COR-L47 (cell line): ENCODE measurements around the gene SHROOM2.

Experiments used
- DNase-seq: peaks from one replicate; lab custom pipeline; 2025; lab: John Stamatoyannopoulos, UW

SHROOM2 gene

GRCh38 chrX:9940421-9940820, 154.2 kb downstream of the SHROOM2 start:
- no peak for DNase-seq

DNA sequence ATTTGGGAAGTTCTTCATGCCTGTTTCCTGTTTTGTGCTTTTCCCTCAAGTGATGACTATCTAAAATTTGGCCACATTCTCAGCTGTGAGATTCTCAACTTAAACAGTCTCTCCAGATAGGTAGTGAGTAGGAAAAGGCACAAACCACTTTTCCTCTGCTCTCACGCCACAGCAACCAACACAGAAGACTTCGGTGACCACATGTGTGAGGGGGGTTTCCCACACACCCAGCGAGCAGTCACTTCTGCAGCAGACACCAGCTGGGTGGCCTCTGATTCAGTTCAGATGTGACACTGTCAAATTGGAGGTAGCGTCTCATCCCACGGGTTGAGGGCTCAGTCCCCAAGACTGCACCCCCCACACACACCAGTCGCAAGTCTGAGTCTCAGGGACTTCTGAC, 155.9 kb downstream of the SHROOM2 start:
- DNase-seq, result no peak

GRCh38 chrX:9943420-9943819, 157.2 kb downstream of the SHROOM2 start:
- DNase-seq, result no peak

DNA sequence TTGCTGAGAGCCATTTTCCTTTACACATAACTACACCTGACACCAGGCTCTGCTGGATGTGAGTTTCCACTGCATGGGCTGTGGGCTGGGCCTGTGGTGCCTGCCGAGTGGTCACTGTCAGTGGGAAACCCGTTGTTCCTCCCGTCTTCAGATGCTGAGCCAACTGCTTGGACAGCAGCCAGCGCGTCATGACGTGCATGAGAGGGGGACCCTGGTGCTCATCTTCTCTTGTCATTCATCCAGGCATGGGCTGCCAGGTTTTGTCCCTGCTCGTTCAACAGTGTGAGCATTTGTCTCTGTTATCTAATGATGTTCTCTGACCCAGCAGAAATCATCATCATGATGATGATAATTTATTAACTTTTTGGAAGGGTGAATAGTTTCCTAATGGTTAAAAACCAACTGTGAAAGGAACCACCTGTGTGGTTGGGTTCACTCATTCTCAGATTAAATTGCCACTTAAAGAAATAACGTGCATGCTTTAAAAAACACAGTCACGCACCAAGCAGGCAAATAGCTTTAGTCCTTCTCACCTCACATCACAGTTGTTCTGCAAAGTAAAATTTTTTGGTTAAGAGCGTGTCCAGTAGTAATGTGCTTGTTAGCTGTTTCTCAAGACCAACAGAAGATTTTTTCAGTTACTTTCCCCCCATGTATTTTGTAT, 161.0 kb downstream of the SHROOM2 start:
- no peak for DNase-seq

GRCh38 chrX:9948406-9948805, 162.2 kb downstream of the SHROOM2 start:
- DNase-seq, result no peak

DNA sequence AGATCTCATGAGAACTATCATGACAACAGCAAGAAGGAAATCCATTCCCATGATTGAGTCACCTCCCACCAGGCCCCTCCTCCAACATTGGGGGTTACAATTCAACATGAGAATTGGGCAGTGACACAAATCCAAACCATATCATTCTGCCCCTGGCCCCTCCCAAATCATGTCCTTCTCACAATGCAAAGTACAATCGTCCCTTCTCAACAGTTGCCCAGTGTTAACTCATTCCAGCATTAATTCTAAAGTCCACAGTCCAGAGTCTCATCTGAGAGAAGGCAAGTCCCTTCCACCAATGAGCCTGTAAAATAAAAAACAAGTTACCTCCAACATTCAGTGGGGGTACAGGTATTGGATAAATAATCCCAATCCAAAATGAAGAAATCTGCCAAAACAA, 166.1 kb downstream of the SHROOM2 start:
- no peak for DNase-seq

DNA sequence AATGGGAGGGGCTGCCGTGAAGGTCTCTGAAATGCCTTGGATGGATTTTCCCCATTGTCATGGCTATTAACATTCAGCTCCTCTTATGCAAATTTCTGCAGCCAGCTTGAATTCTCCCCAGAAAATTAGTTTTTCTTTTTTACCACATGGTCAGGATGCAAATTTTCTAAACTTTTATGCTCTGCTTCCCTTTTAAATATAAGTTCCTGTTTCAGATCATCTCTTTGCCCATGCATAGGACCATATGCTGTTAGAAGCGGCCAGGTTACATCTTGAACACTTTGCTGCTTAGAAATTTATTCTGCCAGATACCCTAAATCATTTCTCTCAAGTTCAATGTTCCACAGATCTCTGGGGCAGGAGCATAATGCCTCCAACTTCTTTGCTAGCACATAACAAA, 167.2 kb downstream of the SHROOM2 start:
- DNase-seq, result no peak

DNA sequence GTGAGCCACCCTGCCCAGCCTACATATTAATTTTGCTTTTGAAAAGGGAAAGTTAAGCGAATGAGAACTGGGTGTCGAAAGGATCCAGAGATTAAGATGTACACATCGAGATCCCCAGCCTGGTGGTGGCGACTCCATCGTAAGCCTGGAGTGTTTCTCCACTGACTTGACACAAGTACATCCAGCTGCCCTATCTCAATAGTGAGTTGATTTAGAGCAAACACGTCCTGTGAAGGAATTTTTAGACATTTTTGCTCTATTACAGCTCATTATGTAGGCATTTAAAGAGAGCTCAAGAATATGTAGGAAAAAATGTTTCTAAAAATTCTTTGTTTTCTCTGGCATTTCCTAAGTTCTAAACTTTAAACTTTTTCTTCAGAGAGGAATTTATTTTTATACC, 169.3 kb downstream of the SHROOM2 start:
- DNase-seq, result no peak

DNA sequence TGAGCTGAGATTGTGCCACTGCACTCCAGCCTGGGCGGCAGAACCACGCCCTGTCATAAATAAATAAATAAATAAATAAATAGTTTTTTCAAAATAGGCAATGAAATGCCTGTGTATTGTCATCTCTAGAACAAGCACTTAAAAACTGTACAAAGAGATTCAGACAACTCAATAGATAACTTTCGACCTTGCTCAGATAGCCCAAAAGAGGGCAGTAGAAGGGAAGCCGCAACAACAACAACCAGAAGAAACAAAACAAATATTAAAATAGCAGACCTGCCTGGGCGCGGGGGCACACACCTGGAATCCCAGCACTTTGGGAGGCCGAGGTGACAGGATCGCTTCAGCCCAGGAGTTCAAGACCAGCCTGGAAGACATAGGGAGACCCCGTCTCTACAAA, 171.5 kb downstream of the SHROOM2 start:
- DNase-seq, result no peak

DNA sequence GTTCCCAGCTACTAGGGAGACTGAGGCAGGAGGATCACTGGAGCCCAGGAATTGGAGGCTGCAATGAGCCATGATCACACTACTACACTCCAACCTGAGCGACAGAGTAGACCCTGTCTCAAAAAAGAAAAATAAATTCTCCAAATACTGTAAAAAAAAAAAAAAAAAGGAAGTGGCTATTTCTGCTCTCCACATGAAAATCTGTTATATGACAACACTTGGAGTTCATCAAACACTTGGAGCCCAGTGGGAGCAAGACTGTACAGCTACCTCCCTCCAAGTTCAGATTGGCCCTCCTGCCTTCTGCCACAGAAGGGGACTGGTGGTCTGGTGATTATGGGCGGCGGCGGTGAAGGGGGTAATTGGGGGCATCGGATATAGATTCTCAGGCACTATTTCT, 172.0 kb downstream of the SHROOM2 start:
- no peak for DNase-seq

DNA sequence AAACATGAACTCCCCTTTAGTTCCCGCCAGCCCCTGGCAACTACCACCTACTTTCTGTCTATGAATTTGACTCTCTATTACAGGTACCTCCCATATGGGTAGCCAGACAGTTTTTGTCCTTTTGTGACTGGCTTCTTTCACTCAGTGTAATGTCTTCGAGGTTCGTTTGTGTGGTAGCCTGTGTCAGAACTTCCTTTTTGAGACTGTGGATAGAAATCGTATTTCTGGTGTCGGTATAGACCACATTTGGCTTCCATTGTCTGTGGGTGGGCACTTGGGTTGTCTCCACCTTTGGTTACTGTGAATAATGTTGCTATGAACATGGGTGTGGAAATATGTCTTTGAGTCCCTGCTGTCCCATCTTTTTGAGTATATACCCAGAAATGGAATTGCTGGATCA, 175.5 kb downstream of the SHROOM2 start:
- no peak for DNase-seq

- DNase-seq, result no peak
These were observed 180.7 kb downstream of the SHROOM2 start, which contains the start of gene CLDN34 for GRCh38 chrX:9966775-9967408. Gene CLDN34 (plus strand): TSS chrX:9967358. CDS start chrX:9967358, 0 bp downstream.

GRCh38 chrX:9977635-9978034, 191.4 kb downstream of the SHROOM2 start:
- DNase-seq, result no peak

DNA sequence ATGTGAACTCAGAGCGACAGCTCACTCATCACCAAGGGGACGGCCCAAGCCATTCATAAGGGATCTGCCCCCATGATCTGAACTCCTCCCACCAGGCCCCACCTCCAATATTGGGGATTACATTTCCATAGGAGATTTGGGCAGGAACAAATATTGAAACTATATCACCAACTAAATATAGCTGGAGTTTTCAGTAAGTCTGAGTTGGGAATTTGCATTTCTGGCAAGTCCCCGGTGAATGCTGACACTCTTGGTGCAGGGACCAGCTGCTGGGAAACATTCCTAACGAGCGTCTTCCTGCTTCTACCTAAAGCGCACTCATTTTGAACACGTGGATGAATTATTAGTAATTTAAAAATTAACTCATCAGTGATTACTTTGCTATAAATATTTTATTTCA, 194.2 kb downstream of the SHROOM2 start:
- DNase-seq, result no peak

DNA sequence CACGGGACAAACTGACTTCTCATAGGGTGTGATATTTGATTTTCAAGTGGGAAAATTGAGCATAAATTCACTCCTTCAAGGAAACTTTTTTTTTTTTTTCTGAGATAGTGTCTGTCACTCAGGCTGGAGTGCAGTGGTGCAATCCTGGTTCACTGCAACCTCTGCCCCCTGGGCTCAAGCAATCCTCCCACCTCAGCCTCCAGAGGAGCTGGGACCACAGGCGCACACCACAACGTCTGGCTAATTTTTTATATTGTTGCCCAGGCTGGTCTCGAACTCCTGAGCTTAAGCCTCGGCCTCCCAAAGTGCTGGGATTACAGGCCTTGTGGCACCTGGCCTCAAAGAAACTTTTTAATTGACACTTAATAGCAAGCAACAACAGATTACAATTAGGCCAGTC, 194.7 kb downstream of the SHROOM2 start:
- no peak for DNase-seq

DNA sequence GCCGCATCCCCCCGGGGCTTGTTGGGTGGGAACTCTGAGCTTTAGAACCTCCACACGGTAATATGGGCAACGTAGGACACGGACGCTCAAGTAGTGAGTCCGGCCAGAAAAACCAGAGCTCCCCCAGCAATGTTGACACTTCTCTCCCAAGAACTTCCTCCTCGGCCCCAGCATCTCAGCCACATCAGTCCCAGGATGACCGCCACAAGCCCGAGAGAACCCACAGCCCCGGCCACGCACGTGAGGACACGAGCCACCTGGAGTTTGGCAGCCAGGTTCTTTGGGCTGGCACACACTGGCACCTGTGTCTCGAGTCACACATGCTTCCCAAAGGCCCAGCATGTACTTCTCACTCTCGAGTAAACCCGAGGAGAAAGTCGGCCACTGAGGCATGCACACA, 197.2 kb downstream of the SHROOM2 start:
- no peak for DNase-seq

DNA sequence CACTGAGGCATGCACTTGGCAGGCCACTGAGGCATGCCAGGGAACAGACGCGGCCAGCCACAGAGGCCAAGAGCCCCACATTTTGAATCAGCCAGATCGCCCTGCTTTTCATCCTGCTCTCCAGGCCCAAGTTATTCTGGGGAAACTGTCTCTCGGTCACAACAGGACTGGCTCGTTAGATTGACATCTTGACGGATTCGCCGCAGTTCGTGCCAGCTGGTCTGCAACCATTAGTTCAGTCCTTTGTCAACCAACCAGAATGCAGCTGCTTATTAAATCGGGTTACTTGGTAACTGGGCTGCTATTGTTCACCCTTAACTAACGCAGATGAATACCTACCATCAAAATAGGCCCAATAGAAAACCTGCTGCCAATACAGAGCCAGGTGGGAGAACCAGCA, 197.6 kb downstream of the SHROOM2 start:
- DNase-seq, result no peak

- no peak for DNase-seq
These were observed 202.5 kb downstream of the SHROOM2 start for GRCh38 chrX:9988762-9989161.

DNA sequence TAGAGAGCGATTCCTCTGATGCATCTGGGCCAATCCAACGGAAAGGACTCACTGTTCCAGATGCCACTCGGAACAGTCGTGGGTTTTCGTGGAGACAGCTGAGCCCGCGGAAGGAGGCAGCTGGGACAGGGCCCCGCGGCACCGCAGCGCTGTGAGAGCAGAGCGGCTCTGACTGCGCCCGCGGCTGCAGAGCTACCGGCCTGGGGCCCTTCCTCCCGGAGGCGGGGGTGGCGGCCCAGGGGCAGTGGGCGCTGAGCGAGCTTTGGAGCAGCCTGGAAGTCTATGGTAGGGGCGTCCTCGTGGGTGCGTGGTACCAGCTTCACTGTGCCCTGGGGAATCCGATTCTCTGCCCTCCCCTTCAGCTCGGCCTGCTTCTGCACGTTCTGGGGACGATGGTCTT, 205.8 kb downstream of the SHROOM2 start:
- no peak for DNase-seq

DNA sequence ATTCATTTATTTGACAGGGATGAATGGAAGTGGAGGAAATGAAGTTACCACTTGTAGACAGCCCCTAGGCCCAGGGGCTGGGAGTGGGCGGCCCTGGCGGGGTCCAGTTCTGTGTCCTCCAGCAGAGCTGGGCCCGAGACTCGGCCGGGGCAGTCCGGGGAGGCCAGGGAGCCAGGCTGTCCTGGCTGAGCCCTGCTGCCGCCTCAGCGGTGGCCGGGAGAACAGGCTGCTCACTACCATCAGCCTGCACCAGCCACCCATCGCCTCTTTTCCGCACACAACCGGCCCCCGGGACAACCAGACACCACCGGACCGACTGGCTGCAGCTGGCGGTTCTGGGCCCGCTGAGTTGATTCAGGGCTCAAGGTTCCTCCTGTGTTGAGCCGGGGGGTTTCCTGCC, 206.5 kb downstream of the SHROOM2 start:
- DNase-seq, result no peak

GRCh38 chrX:9995855-9996339, 209.7 kb downstream of the SHROOM2 start:
- DNase-seq, result peak; percentile 41

GRCh38 chrX:9997041-9997440, 210.8 kb downstream of the SHROOM2 start:
- no peak for DNase-seq

DNA sequence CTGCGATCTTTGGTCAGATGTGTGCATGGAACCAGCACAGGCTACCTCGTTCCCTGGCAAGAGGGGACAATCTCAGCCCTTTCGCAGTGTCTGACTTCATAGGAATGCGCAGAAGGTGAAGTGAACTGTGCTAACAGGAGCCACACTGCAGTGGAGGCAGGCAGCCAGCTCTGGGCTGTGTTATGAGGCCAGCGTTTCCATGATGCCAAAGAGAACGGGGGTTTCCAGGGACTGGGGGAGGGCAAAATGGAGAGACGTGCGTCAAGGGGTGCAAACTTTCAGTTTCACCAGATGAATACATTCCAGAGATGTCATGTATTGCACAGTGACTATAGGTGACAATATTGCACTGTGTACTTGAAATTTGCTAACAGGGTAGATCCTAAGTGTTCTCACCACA, 211.3 kb downstream of the SHROOM2 start:
- no peak for DNase-seq
